Measurements from ENCODE around the gene DENND1B. TPM values are rescaled to one million over a fixed set of nuclear protein-coding genes. Genes with fewer than 3 reads are reported as not detected.

DENND1B gene
- total RNA-seq, 1 experiment from 2014 or later: 28.2 TPM

DNA sequence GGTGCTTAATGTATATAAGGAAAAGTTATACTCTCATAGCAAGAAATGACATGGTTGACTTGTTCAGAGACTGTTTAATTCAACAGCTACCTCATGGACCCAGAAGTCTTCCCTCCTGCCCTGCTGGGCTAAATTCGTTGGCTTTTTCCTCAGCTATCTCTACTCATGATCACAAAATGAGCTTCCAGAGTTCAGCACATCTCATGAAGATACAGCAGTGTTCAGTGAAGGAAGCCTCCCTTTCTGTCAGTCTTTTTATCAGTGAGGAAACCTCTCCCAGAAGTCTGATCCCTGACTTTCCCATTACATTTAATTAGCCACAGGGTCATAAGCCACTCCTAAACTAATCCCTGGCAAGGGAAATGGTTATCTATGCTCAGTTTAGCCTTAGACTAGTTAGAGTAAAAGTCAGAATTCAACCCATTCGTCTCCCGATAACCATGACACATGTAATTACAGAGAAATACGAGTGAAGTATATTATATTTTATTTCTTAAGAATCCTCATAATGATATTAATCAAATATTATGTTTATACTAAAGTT is 97.5 kb downstream of the DENND1B start:
- Mint-ChIP-seq H3K27ac (ENCODE audit: unreplicated experiment) (no peak overlapping the region), H3K4me1 (ENCODE audit: low read depth, unreplicated experiment) (peaks cover 30% of the 10 kb centered on the region), H3K9me3 (ENCODE audit: low read depth, unreplicated experiment) (no peaks in the 10 kb centered on the region), H3K4me3 (ENCODE audit: low read depth, unreplicated experiment) (no peak overlapping the region), H3K36me3 (ENCODE audit: insufficient read depth, unreplicated experiment) (no peaks in the 10 kb centered on the region), H3K27me3 (ENCODE audit: unreplicated experiment) (no peaks in the 10 kb centered on the region)
- intact Hi-C loops (cut with micrococcal nuclease; ENCODE audit: unreplicated experiment): no loop called here
- CTCF ChIA-PET: no interaction called here
- TF ChIP-seq, protein P1, sequence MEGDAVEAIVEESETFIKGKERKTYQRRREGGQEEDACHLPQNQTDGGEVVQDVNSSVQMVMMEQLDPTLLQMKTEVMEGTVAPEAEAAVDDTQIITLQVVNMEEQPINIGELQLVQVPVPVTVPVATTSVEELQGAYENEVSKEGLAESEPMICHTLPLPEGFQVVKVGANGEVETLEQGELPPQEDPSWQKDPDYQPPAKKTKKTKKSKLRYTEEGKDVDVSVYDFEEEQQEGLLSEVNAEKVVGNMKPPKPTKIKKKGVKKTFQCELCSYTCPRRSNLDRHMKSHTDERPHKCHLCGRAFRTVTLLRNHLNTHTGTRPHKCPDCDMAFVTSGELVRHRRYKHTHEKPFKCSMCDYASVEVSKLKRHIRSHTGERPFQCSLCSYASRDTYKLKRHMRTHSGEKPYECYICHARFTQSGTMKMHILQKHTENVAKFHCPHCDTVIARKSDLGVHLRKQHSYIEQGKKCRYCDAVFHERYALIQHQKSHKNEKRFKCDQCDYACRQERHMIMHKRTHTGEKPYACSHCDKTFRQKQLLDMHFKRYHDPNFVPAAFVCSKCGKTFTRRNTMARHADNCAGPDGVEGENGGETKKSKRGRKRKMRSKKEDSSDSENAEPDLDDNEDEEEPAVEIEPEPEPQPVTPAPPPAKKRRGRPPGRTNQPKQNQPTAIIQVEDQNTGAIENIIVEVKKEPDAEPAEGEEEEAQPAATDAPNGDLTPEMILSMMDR (IDR thresholded peaks at IDR 0.05; ENCODE audit: unreplicated experiment): no peak
- no peak for DNase-seq
- no TSS peak for BruUV-seq (replicated peaks)

DNA sequence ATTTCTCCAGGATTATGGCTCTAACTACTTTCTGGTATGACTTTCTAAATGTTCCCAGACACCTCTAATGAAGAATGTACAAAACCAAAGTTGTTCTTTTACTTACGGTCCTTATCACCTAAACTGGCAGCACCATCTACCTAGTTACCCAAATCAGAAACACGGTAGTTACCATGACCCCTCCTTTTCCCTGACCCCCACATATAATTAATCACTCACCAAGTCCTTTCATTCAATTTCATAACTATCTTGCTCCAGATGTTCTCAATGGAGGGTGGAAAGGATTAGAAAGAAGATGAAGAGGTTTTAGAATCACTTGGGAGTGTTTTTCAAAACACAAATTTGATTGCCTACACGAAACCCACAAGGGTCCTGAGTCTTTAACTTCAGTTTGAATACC is 98.0 kb downstream of the DENND1B start:
- TF ChIP-seq, protein P1 (IDR thresholded peaks at IDR 0.05; ENCODE audit: unreplicated experiment): no peak
- BruUV-seq (replicated peaks): no TSS peak
- intact Hi-C loops (cut with micrococcal nuclease; ENCODE audit: unreplicated experiment): no loop called here
- CTCF ChIA-PET: no interaction called here
- H3K4me1 Mint-ChIP-seq (ENCODE audit: low read depth, unreplicated experiment): peaks cover 24% of the 10 kb centered on the region
- no peak overlapping the region for H3K27ac Mint-ChIP-seq (ENCODE audit: unreplicated experiment)
- no peaks in the 10 kb centered on the region for H3K9me3 Mint-ChIP-seq (ENCODE audit: low read depth, unreplicated experiment)
- DNase-seq: no peak
- no peaks in the 10 kb centered on the region for H3K36me3 Mint-ChIP-seq (ENCODE audit: insufficient read depth, unreplicated experiment)
- H3K27me3 Mint-ChIP-seq (ENCODE audit: unreplicated experiment): no peaks in the 10 kb centered on the region
- no peak overlapping the region for H3K4me3 Mint-ChIP-seq (ENCODE audit: low read depth, unreplicated experiment)

DNA sequence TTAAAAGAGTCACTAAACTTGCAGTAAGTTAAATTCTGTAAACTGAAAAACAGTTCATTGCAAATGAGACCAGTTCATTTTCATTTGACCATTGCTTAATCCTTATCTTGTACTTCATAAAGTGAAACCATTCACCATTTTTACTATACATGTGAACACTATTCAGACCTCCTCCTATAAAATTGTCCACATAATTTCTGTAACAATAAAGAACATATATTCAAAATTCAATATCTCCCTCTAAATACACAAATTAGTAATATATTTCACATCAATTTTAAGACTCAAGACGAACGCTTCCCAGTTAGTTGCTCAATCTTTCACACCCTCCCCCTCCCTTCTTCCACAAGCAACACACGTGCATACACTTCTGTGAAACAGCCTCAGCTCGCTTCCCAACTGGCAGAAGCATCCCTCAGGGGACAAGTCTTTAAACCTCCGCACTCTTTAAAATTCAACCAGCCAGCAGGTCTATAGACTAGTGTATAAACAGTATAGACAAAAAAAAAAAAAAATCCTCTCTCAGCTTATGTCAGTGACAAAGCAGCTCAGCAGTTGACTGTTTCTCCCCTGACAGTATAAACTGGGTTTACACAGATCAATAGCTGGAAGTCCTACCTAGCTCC is 99.6 kb downstream of the DENND1B start:
- H3K4me1 Mint-ChIP-seq (ENCODE audit: low read depth, unreplicated experiment): peaks cover 21% of the 10 kb centered on the region
- BruUV-seq (replicated peaks): no TSS peak
- CTCF ChIA-PET: interaction anchor here (0.7 to 1.5 kb wide), 3 partner anchors 109 to 240 kb away, joined by 3 to 6 read pairs (median 3); no protein-coding TSS in a partner anchor
- no peaks in the 10 kb centered on the region for H3K36me3 Mint-ChIP-seq (ENCODE audit: insufficient read depth, unreplicated experiment)
- DNase-seq: peak; percentile 23
- peak overlapping the region; percentile 60 for H3K4me3 Mint-ChIP-seq (ENCODE audit: low read depth, unreplicated experiment)
- intact Hi-C loops (cut with micrococcal nuclease; ENCODE audit: unreplicated experiment): no loop called here
- H3K27ac Mint-ChIP-seq (ENCODE audit: unreplicated experiment): peak overlapping the region; percentile 47
- TF ChIP-seq, protein P1 (IDR thresholded peaks at IDR 0.05; ENCODE audit: unreplicated experiment): no peak
- H3K9me3 Mint-ChIP-seq (ENCODE audit: low read depth, unreplicated experiment): no peaks in the 10 kb centered on the region
- no peaks in the 10 kb centered on the region for H3K27me3 Mint-ChIP-seq (ENCODE audit: unreplicated experiment)

DNA sequence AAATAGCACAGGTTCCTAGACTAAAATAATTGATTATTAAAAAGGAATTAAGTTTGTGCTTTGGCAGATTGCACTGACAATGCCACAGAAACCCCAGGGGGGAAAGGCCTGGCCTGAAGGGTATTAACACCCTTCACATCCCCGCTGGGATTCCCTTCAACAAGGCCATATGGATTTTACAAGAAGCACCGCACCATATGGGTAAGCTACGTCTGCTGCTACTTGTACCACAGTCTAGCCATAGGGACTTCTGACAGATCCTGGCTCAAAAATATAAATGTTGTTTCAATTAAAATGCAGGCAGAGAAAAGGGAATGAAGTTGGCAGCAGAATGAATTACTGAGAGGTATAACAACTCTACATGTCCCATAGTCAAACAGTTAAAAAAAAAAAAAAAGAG is 101.0 kb downstream of the DENND1B start:
- TF ChIP-seq, protein P1 (IDR thresholded peaks at IDR 0.05; ENCODE audit: unreplicated experiment): no peak
- CTCF ChIA-PET: no interaction called here
- Mint-ChIP-seq H3K27ac (ENCODE audit: unreplicated experiment) (no peak overlapping the region), H3K4me3 (ENCODE audit: low read depth, unreplicated experiment) (no peak overlapping the region), H3K27me3 (ENCODE audit: unreplicated experiment) (no peaks in the 10 kb centered on the region), H3K9me3 (ENCODE audit: low read depth, unreplicated experiment) (no peaks in the 10 kb centered on the region), H3K4me1 (ENCODE audit: low read depth, unreplicated experiment) (peaks cover 21% of the 10 kb centered on the region), H3K36me3 (ENCODE audit: insufficient read depth, unreplicated experiment) (no peaks in the 10 kb centered on the region)
- intact Hi-C loops (cut with micrococcal nuclease; ENCODE audit: unreplicated experiment): no loop called here
- no peak for DNase-seq
- no TSS peak for BruUV-seq (replicated peaks)

All from Calu3 (cell line).